Measurements from ENCODE around the gene ZNF516.

Gene ZNF516

DNA sequence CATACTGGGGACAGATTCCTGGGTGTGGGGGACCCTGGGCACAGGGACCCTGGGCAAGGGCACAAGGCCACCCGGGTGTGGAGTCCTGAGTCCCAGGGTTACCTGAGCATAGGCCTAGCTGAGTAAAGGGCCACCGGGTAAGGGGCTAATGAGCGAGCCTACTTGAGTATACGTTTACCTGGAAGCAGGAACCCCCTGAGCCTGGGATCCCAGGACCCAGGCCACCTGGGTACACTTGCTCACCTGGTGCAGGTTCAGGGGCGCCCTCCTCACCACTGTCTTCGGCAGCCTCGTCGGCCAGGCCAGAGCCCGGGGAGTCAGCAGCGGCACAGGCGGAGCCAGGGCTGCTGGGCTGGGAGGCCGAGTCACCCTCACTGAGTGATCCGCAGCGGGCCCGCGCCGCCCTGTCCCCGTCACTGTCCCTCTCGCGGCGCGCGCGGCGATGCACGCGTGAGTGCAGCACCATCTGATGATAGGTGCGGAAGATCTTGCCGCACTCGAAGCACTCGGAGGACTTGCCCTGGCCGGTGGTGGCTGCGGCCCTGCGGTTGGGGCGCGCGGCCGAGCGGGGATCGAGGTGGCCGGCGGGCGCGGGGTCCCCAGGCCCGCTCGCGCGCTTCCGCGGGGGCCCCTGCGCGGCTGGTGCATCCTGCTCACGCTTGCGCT is 53.9 kb downstream of the ZNF516 start:
- no peak for DNase-seq

DNA sequence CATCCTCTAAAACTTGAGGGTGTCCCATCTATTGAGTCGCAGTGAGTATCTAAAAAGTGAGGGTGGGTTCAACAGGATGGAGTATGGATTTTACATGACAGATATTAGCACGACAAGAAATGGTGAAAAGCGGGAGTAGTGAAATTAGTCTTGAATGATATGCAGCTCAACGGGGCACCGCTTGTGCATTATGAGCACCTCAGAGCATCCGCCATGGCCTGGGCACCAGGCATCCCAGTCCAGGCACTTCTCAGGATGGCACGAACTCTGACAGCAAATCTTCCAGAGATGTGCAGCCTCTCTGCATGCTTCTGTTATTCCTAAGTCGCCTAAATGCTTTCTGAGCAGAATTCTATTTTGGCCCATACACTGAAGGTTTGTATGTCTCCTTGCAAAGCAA is 57.1 kb downstream of the ZNF516 start:
- no peak for DNase-seq

DNA sequence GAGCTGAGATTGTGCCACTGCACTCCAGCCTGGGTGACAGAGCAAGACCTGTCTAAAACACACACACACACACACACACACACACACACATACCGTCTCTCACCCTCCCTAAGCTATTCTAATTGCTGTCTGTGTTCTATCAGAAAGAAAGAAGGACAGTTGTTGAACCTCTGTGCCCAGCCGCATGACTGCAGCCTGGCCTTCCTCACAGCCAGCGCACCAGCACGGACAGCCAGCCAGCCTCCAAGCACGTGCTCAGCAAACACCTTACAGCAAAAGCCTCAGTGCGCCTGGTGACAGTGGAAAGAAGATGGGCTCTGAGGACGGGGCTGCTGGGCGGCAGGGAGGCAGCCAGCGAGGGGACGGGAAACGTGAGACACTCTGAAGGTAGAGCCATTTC is 58.0 kb downstream of the ZNF516 start:
- no peak for DNase-seq

DNA sequence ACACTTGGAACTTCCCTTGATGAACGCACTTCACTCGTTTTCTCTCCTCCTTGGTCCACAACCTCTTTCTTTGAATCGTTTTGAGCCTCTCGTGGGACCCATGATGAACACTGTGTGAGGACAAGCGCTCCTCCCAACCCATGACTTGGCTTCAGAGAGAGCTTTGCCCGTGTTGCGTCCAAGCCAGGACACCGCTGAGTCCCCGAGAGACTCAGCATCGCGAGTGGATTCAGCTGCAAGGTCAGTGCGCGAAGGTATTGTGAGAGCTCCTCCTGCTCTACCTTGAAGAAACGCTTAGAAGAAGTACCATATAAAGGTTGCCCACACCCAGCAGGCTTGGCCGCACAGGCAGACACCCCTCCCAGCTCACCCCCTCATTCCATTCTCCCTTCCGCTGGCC is 58.7 kb downstream of the ZNF516 start:
- no peak for DNase-seq

DNA sequence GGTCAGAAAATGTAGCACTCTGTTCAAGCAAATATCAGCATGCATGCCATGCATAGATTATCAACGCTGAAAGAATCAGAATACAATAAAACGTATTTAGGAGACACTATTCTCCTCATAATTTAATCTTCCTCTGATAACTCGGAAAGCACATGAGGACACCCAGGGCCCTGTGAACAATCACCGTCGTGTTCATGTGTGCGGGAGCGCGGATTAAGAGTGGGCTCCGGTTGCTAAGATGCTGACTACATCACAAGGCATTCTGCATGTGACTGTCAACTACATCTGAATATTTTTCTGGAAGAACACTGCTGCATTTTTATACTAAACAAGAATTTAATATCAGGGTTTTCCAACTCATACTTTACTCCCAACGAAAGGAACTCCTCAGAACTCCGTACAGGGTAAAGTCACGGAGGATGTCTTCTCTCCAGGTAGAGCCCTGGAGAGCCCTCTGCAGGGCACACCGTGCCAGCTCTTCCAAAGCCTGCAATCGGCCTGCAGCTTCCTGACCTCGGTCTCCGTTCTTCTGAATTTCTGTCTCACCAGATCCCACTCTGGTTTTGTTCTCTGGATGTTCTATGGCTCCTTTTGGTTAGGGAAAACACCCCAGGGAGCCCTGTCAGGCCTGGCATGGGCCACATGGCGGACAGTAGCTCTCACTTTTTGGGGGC is 59.6 kb downstream of the ZNF516 start:
- no peak for DNase-seq

DNA sequence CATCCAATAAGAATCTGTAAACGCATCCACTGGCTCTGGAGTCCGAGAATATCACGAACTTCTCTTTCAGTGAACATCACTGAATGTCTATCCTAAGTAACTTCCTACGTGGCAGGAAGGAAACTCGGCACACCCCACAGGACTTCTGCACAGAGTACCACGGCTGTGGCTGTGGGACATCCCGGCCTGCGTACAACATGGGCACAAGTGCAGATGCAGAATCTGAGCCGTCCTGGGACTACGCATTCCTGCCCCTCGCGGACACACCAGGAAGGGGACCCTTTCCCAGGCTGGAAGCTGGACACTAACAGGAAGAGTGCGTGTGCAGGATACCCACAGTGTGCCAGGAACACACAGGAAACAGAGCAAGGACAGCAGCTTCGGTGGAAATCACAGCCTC is 60.6 kb downstream of the ZNF516 start:
- DNase-seq, result no peak

DNA sequence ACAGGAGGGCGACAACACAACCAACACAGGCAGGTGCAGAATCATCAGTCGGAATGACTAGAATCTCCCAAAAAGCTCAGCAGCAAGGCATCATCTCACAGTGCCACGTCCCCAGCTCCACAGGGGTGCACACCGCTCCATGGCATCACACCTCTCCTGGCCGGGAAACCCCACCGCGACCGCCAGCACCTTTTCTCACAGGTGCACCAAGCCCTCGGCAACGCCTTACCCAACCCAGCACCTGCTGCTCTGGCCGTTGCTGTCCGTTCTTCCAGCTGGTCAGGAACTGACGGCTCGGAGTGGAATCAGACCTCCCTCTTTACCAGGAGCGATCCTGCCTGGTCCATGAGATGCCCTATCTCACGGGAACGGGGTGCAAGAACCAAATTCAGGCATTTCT is 61.3 kb downstream of the ZNF516 start:
- no peak for DNase-seq

DNA sequence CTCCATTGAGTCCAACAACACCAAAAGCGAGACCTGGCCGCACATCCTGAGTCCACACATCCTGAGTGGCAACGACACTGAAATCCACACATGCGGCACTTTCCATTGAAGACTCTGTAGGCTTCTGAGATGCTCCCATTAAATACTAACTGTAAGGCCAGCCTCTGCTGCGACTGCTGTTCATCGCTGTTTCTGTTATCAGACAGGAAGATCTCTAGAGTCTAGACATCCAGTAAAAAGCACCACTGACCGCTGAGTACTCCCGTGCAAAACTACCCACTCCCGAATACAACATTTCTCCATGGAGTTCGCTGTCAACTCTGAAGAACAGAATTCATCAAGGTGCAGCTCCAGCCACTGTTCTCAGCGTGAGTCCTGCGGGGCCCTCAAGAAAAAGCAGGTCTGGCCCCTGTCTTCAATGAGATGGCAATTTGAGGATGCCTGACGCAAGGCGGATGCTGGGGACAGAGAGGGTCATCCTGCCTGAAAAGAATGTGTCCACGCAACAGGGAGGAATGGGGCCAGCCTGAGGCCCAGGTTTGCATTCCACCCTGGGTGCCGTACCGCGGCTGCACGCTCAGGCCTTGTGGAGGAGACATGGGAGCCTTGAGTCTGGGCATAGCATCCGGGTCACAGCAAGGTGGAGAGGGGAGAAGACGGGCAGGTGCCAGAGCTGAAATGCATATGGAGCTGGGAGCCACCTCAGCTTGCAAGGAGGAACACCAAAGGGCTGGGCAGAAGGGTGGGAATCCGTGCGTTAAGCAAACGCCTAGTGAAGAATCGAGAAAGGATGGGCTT is 61.9 kb downstream of the ZNF516 start:
- no peak for DNase-seq

DNA sequence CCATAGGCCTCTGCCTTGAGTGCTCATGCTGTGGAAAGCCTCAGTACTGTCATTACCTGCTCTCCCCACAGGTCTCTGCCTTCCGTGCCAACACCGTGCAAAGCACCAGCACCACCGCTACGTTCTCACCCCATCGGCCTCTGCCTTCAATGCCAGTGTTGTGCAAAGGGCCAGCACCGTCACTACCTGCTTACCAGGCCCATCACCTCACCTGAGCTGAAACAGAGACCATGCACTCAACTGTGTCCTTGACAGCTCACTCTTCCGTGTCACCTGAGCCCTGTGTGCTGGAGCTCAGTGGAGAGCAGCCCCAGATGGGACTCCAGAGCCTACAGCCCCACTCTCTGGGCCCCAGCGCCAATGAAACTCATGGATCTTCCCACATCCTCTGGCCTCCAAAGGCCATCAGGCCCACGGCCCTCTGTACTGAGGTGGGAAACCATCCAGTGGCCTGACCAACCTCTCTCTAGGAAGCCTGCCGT is 62.7 kb downstream of the ZNF516 start:
- no peak for DNase-seq

DNA sequence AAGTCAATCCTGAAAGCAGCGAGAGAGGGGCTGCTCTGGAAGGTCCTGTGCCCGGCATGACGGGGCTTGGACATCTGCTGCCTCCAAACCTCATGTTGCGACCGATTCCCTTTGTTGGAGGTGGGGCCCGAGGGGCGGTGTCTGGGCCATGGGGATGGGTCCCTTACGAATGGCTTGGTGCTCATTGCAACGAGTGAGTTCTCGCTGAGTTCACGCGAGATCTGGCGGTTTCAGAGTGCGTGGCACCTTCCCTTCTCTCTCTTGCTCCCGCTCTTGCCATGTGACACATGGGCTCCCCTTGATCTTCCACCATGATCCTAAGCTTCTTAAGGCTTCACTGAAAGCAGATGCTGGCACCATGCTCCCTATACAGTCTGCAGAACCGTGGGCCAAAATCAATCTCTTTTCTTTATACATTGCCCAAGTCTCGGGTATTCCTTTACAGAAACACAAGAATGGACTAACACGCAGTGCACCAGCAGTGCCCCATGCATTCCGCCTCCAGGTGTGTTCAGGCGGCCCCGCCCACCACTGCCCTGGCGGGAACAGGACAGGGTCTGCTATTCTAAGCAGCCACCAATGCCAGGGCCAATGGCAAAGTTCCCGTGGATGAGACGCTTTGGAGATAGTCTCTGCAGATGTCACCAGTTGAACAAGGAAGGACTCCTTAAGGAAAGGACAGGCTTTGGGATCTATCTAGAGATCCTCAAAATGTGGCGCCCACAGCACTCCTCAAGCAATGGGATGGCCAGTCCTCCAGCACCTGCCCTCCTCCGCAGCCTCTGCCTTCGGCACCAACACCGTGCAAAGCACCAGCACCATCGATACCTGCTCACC is 63.4 kb downstream of the ZNF516 start:
- no peak for DNase-seq

DNA sequence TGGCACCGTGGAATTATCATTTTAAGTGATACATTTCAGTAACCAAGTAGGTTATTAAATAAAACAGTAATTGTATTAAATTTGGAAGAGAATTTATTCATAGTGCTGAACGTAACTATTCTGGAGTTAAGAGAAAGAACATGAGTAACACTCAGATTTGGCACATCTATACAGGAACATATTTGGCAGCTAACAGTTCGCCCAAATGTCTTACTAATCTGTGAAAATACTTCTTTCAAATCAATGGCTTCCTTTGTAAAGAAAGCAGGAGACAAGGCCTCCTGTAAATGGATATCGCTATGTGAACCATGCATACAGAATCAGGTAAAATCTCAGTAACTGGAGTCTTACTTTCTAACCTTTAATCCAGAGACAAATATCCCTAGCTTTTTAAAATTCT is 64.4 kb downstream of the ZNF516 start:
- DNase-seq, result no peak

DNA sequence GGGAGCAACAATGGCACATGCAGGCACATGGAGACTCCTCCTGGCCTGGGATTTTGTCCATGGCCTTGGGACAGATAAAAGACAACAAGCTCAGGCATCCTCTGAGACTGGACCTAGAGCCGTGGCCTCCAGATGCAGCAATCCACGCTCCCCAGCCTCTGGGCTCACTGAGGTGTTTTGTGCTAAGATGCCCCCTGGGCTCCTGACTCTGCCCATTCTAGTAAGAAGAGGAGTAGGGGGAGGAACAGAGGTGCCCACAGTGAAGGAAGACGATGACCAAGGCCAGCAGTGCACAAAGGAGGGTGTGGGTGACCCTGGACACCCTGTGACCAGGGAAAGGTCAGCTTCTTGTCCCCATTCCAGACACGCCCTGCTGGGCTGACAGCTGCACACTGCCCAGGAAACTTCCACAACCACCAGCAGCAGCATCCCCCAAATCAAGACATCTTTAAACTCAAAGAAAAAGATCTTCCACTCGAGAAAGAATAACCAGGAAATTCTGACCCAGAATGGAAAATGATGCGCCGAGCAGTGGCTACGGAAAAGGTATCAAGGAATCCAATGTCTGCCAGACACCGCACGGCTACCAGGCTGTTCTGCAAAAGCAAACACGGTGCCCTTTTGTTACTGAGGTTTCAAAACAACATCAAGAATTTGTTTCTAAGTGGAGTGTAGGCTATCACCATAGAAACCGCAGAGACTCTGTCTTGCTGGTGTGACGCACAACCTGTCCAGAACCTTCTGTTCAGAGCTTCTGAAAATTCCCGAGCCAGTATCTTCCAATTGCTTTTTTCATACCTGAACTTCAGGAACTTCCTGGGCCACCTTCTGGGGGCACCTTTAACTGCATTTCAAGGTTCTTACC is 65.5 kb downstream of the ZNF516 start:
- no peak for DNase-seq

DNA sequence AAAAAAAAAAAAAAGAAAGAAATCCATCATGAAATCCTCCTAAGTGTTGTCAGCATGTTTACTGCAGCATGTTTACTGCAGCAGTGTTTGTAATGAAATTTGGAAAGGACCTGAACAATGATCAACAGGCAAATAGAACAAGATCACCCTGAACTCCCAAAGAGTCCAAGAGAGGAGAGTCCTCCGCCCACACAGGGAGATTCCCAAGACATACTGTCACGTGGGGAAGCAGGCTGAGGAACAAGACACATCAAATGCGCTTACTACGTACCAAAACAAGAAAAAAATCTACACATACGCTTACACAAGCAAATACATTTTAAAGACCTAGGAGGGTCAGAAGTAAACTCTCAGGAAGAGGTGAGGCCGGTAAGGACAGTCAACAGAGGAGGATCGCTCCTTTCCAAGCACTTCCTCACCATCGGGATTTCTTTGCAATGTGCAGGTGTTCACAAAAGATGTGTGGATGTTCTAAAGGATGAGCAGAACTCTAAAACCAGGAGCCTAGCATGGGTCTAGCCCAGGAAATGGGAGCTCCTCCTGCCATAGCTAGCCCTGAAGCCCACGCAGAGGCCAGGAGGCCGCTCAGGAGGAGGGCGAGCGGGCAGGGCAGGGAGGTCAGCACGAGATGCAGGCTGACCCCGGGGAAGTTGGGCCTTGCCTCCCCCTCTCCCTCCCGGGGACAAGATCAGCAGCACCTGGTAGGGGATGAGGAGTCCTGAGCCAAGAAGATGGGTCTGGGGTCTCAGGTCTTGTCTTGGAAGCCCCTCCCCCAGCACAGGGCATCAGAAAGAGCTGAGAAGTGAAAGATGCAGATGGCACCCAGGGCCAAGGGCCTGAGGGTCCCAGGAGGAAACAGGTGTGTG is 66.4 kb downstream of the ZNF516 start:
- DNase-seq, result no peak

DNA sequence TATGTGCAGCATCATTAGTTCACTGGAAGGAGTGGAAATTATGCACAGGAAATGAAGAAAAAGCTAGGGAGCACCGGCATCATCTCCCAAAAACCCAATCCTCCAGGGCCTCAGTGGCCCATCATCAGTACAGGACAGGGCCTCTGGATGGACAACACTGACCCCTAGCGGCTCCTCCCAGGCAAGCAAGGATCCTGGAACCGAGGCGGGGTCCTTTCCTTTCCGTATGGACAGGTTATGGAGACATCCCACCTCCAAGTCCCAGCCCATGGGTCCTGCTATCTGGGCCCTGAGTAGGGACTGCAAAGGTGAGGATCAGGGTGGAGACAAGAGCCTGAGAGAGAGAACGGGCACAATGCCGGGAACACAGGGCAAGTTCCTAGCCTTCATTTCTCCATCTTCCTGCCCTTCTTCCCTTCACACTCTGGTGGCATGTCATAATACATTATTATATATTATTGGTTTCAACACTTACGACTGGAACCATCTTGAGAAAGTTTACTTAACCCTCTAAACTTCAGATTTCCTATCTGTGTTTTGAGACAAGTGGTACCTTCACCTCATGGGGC is 68.2 kb downstream of the ZNF516 start:
- no peak for DNase-seq

DNA sequence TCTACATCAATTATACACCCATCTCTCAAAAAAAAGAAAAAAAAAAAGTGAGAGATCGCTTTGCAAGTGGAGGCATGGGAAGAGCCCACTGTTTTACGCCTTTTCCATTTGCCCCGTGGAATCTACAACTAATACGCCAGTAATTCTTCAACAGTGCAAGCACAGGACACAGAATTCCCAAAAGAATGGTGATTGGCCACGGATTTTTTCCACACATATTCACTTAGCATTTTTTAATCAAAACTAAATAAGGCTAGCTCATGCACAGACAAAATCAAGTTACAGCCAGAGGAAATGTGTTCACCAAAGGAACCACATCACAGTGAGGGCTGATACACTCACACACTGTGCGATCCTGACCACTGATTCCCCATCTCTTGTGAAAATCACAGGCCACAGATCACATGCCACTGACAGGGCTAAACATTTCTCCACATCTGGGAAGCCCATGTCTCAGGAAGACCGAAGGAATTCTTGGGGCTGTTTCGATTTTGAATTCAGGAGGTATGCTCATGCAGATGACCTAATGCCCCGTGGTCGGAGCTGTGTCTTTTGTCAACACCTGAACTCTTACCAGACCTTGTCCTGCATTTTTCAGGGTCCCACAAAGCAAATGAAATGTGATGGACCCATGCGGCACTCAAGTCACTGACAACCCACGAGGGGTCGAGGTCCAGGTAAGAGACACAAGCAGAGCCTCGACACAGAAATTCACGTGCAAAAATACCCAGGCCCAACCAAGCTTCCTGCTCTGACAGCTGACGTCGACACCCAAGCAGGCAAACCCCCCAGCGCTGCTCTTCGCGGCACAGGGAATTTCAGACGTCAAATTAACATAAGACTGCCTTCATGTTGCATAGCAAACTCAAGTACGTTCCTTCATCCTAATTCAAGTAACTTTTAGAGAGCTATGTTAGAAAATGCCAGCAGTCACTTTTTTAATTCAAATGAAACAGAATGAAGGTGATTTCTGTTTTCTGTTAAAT is 69.6 kb downstream of the ZNF516 start:
- DNase-seq, result no peak

DNA sequence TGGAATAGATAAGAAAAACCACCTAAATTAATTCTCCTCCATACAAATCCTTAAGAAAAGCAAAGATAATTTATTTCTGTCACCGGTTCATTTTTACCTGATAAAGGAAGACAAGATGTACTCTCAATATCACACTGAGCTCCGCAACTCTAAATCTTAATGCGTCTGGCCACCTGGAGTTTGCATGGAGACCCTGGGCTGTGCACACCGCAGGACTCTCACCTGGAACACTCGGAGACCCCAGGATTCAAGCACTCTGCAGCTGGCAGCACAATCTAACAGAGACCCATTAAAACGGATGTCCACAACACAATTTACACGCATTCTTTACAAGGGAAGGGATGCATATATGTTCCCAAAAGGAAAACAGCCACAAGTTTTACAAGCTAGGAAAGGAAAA is 72.2 kb downstream of the ZNF516 start:
- no peak for DNase-seq

DNA sequence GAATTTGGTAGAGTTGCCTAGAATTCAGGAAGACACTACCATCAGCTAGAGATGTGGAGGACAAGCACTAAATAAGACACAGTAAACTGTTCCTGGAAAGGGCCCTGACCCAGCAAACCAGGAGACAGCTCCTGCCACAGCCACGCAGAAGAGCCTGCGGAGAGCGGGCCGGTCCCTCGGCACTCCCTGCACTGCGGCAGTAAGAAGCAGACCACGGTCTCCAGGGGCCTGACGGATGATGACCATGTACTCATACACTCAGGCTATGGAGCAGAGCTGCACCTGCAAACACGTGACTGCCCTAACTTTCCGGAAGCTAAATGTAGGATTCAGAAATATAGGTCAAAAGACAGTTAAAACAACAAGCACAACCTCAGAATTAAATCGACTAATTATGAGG is 72.9 kb downstream of the ZNF516 start:
- DNase-seq, result no peak

DNA sequence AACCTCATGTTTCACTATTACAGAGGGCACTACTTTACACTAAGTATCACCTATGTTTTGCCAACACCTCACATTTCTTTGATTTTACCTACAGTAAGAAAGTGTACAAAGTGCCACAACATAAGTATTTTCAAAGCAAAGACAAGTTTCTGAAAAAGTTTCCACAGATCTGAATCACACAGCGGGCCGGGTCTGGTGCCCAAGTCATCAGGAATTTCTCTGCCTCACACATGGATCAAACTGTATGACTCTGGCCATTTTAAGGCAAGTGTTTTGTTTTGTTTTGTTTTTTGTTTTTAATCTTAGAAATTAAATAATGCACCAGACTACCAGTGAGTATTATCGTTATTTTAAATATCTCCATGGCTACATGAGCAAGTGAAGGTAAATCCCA is 73.4 kb downstream of the ZNF516 start:
- no peak for DNase-seq

DNA sequence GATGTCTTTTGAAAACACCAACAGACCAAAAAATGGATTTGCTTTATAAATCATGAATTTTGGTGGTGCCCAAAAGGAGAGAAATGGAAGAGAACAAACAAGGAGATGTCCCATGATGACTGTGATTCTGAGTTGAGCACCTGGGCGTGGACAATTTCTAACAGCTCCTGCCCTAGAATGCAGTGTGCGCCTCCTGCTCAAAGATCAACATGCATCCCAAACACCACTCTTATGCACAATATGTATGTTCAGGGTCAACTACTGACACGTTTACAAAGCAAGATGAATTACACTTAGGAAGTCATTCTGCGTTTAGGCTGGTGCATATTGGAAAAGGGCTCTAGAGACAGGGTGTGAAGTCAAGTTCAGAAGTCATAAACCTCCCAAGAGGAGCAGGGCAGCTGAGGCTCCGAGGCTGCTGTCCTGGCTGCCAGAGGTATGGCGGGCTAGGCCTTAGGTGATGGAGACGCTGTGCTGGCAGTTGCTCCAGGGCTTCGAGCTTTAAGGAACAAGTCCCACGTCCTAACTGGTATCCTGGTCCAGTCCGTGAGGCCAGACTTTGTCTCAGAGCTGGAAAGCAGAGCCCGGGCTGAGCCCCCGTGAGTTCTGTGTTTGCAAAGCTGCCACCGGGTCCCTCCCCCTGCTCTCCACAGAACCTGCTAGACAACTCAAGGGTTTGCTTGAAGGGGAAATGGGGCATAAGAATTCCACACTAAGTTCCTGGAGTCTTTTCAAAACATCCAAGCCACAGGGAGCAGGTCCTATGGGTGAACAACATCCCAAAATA is 74.0 kb downstream of the ZNF516 start:
- DNase-seq, result no peak

All from activated CD8-positive, alpha-beta memory T cell treated with anti-CD3 and anti-CD28 coated beads, Interleukin-2, amount 50 U/mL, for 4 hours (primary cell).